Measurements from ENCODE around the gene SLAIN1. TPM values are rescaled to one million over a fixed set of nuclear protein-coding genes. Genes with fewer than 3 reads are reported as not detected.

SLAIN1 gene
- total and polyA plus RNA-seq, 2 donors (not counting 1 experiment from before 2014, with no cell fraction given) = 12.7 to 29.5 TPM

DNA sequence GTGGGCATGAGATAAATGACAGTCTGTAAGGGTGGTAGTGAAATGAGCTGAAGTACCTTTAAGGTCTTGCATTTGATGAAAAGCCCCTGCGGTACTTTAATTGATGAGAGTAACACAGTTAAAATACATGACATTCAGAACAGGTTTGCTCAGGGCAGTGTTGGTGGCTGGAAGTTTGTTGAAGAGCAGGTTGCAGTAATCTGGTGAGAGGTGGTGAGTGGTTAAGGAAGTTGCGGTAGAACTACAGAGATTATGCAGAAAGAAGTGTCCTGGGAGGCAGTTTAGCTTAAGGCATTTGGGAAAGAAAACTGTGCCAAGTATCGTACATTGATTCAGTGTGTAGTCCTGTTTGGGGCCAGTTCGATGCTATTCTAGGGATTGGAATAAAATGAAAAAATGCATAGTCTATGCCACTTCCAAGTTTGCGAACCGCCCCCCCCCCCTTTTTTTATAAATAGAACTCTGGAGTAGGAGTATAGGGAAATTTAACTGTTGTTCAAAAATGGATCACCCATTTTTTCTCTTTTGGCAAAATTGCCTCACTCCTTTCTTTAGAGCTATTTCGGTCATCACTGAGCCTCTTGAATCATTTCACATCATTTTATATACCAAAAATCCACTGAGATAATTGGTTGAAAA lies 42.7 kb downstream of the SLAIN1 start:
- Histone ChIP-seq H3K4me1 (ENCODE audit: control insufficient read depth in 2 of 2, insufficient read depth in 2 of 2, low read length in 2 of 2) (no peaks in the 10 kb centered on the region), H4K20me1 (ENCODE audit: control insufficient read depth, insufficient read depth, low read length, poor library complexity, severe bottlenecking) (no peaks in the 10 kb centered on the region), H3K79me2 (ENCODE audit: control insufficient read depth, insufficient read depth, low read length) (no peaks in the 10 kb centered on the region), H3K9ac (ENCODE audit: low read length) (no peak overlapping the region), H3K4me2 (replicated peaks; ENCODE audit: low read depth, low read length, poor library complexity, severe bottlenecking) (no peak overlapping the region), H3K27me3 (replicated peaks in 1 of 4; ENCODE audit: control extremely low read depth in 1 of 4, control insufficient read depth in 3 of 4, insufficient read depth in 4 of 4, low read length in 3 of 4) (no peaks in the 10 kb centered on the region), H2AFZ (ENCODE audit: insufficient read depth, low read depth, low read length, poor library complexity, severe bottlenecking) (no peak overlapping the region), H3K9me3 (ENCODE audit: control extremely low read depth in 1 of 3, control insufficient read depth in 2 of 3, insufficient read depth in 1 of 3, low read length in 2 of 3) (no peaks in the 10 kb centered on the region), H3K27ac (ENCODE audit: low read length in 2 of 2) (no peak overlapping the region), H3K36me3 (replicated peaks in 1 of 2; ENCODE audit: control extremely low read depth in 1 of 2, control insufficient read depth in 1 of 2, extremely low read depth in 1 of 2, insufficient read depth in 2 of 2, low read length in 1 of 2) (peaks cover 2 to 10% of the 10 kb centered on the region in 2 experiments), H3K4me3 (ENCODE audit: control extremely low read depth in 1 of 5, extremely low read depth in 1 of 5, insufficient read depth in 1 of 5, low read depth in 2 of 5, low read length in 4 of 5) (no peak overlapping the region)
- intact Hi-C loops (cut with micrococcal nuclease) = no loop called here
- 94% methylated on average over 3 of the region's 7 CpGs for WGBS (ENCODE audit: insufficient coverage)
- TF ChIP-seq, protein P1, sequence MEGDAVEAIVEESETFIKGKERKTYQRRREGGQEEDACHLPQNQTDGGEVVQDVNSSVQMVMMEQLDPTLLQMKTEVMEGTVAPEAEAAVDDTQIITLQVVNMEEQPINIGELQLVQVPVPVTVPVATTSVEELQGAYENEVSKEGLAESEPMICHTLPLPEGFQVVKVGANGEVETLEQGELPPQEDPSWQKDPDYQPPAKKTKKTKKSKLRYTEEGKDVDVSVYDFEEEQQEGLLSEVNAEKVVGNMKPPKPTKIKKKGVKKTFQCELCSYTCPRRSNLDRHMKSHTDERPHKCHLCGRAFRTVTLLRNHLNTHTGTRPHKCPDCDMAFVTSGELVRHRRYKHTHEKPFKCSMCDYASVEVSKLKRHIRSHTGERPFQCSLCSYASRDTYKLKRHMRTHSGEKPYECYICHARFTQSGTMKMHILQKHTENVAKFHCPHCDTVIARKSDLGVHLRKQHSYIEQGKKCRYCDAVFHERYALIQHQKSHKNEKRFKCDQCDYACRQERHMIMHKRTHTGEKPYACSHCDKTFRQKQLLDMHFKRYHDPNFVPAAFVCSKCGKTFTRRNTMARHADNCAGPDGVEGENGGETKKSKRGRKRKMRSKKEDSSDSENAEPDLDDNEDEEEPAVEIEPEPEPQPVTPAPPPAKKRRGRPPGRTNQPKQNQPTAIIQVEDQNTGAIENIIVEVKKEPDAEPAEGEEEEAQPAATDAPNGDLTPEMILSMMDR (IDR thresholded peaks at IDR 0.05) = no peak
- TF ChIP-seq EZH2 (IDR thresholded peaks at IDR 0.05; ENCODE audit: borderline replicate concordance, insufficient read depth, low read depth, low read length, poor library complexity, severe bottlenecking) = no peak
- Mint-ChIP-seq H3K27ac (no peak overlapping the region), H3K4me3 (no peak overlapping the region), H3K4me1 (no peaks in the 10 kb centered on the region), H3K27me3 (no peaks in the 10 kb centered on the region), H3K9me3 (ENCODE audit: insufficient read depth) (no peaks in the 10 kb centered on the region)
- ATAC-seq (ENCODE audit: low read depth) (no peak), DNase-seq (no peak)
- ChIA-PET CTCF (interaction anchor here (1.2 to 2.2 kb wide), 3 partner anchors 9 to 147 kb away, joined by 3 to 9 read pairs (median 7); no protein-coding TSS in a partner anchor), POLR2A (interaction anchor here (0.7 kb wide), 1 partner anchor 221 kb away, joined by 3 read pairs; no protein-coding TSS in a partner anchor)

DNA sequence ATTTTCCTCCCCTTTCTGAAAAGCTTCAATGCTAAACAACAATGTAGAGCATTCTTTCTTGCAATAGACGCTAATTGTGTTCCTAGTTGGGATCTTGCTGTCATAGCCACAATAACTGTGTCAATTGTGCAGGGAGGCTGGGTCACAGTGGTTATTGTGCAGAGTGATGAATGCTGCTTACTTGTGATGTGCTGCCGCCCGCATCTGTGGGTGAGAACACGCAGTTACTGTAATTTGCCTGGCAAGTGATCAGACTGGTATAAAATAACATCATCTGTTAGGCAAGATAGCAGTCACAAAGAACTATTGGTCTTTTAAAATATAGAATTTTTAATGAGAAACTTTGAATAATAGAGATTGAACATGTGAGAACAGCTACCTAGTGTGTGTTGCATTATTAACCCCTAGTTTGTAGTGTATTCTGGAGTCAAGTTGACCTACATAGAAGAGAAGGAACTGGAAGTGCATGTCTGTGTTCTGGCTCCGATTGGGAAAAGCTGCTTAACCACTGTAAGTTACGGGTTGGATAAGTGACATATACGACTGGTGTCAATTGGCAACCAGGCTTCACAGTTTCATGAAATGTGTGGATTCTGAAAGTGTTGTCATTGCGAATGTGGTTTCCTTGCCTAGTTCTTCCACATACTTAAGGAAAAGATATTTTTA lies 43.6 kb downstream of the SLAIN1 start:
- Mint-ChIP-seq H3K9me3 (ENCODE audit: insufficient read depth) (no peaks in the 10 kb centered on the region), H3K27me3 (no peaks in the 10 kb centered on the region), H3K27ac (no peak overlapping the region), H3K4me3 (no peak overlapping the region), H3K4me1 (no peaks in the 10 kb centered on the region)
- CTCF ChIA-PET = interaction anchor here (1.2 to 2.4 kb wide), 4 partner anchors 8 to 148 kb away, joined by 3 to 9 read pairs (median 8); no protein-coding TSS in a partner anchor
- Histone ChIP-seq H3K36me3 (replicated peaks in 1 of 2; ENCODE audit: control extremely low read depth in 1 of 2, control insufficient read depth in 1 of 2, extremely low read depth in 1 of 2, insufficient read depth in 2 of 2, low read length in 1 of 2) (peaks cover 2 to 10% of the 10 kb centered on the region in 2 experiments), H3K4me2 (replicated peaks; ENCODE audit: low read depth, low read length, poor library complexity, severe bottlenecking) (no peak overlapping the region), H4K20me1 (ENCODE audit: control insufficient read depth, insufficient read depth, low read length, poor library complexity, severe bottlenecking) (no peaks in the 10 kb centered on the region), H3K27me3 (replicated peaks in 1 of 4; ENCODE audit: control extremely low read depth in 1 of 4, control insufficient read depth in 3 of 4, insufficient read depth in 4 of 4, low read length in 3 of 4) (no peaks in the 10 kb centered on the region), H2AFZ (ENCODE audit: insufficient read depth, low read depth, low read length, poor library complexity, severe bottlenecking) (no peak overlapping the region), H3K4me3 (ENCODE audit: control extremely low read depth in 1 of 5, extremely low read depth in 1 of 5, insufficient read depth in 1 of 5, low read depth in 2 of 5, low read length in 4 of 5) (no peak overlapping the region), H3K9me3 (ENCODE audit: control extremely low read depth in 1 of 3, control insufficient read depth in 2 of 3, insufficient read depth in 1 of 3, low read length in 2 of 3) (no peaks in the 10 kb centered on the region), H3K79me2 (ENCODE audit: control insufficient read depth, insufficient read depth, low read length) (no peaks in the 10 kb centered on the region), H3K9ac (ENCODE audit: low read length) (no peak overlapping the region), H3K27ac (ENCODE audit: low read length in 2 of 2) (no peak overlapping the region), H3K4me1 (ENCODE audit: control insufficient read depth in 2 of 2, insufficient read depth in 2 of 2, low read length in 2 of 2) (no peaks in the 10 kb centered on the region)
- POLR2A ChIA-PET = interaction anchor here (0.6 kb wide), 1 partner anchor 241 kb away, joined by 4 read pairs; no protein-coding TSS in a partner anchor
- ATAC-seq (ENCODE audit: low read depth) = no peak
- WGBS (ENCODE audit: insufficient coverage) = 100% methylated on average over 2 of the region's 8 CpGs
- intact Hi-C loops (cut with micrococcal nuclease) = no loop called here
- DNase-seq = no peak
- TF ChIP-seq, protein P1 (IDR thresholded peaks at IDR 0.05) = no peak
- no peak for TF ChIP-seq EZH2 (IDR thresholded peaks at IDR 0.05; ENCODE audit: borderline replicate concordance, insufficient read depth, low read depth, low read length, poor library complexity, severe bottlenecking)
